ENCODE measurements around the gene LYL1. TPM values are rescaled to one million over a fixed set of nuclear protein-coding genes. Genes with fewer than 3 reads are reported as not detected.

Gene LYL1
- total and polyA plus RNA-seq, 2 of the 4 experiments (the other 2 are of a cell fraction): 0.36 to 0.39 TPM

DNA sequence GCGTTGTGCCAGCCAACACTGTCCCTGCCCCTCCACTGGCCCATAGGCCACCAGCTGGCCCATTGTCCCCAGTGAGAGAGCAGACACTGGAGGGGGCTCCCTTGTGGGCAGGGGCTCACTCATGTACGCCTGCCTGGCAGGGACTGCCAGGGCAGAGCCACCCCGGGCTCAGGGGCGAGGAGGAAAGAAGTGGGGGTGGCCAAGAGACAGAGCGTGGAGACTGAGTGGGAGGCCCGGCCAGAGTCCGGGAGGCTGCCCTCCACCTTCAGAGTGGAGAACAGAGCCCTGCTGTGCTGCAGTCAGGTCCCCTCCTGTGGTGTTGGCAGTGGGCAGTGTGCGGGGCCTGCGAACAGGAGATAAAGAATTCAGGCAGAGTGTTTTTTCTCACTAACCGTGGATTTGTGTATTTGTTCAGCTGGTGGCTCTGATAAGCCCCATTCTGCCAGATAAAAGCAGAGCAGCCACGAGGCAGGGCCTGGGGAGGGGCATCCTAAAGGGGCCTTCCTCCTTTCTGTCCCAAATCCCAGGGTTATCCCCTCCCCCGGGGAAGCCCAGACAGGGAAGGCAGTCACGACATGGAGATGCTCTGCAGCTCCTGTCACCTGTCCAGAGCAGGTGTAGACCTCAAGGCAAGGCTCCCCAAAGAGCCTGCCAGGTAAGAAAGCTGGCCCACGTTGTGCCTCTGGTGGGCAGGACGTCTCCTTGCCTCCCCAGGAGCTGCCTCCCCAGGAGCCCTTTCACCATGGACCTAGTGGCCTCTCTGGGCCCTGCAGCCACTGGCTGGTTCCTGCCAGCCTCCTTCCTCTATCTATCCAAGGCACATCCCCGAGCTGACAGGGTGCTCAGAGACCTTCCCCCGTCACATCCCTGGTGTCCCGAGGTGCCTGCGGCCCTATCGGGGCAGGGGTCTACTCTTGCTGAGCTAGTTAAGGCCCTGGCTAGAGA is 33.0 kb downstream of the LYL1 start:
- peaks cover 2% of the 10 kb centered on the region; the same call in 1 of the 2 replicates for H3K4me1 ChIP-seq (ENCODE audit: control insufficient read depth, insufficient read depth, low read length)
- POLR2A ChIA-PET (ENCODE audit: unreplicated experiment): no interaction called here
- peaks cover 34% of the 10 kb centered on the region for H4K20me1 ChIP-seq (ENCODE audit: insufficient read depth, low read length)
- peaks cover 25% of the 10 kb centered on the region for H3K36me3 ChIP-seq (ENCODE audit: control insufficient read depth, insufficient read depth, low read length)
- no peak overlapping the region for H2AFZ ChIP-seq (replicated peaks; ENCODE audit: low read length, poor library complexity)
- H3K79me1 ChIP-seq (ENCODE audit: low read depth in 1 of 2, low read length in 2 of 2): peaks cover 23 to 62% of the 10 kb centered on the region in 2 experiments
- H3K9me1 ChIP-seq (ENCODE audit: insufficient read depth, low read length): no peaks in the 10 kb centered on the region
- no peak overlapping the region for H3K14ac ChIP-seq (replicated peaks; ENCODE audit: low read depth, low read length)
- H2AK5ac ChIP-seq (ENCODE audit: low read depth, low read length): no peak overlapping the region
- no peak overlapping the region for H3K18ac ChIP-seq (ENCODE audit: low read depth, low read length)
- no peaks in the 10 kb centered on the region for H3K9me3 ChIP-seq (ENCODE audit: control insufficient read depth, insufficient read depth, low read length)
- in situ Hi-C loops (cut with MboI; ENCODE audit: low sequenced_read_pairs) (no loop called here), intact Hi-C loops (cut with micrococcal nuclease) (no loop called here), dilution Hi-C loops (cut with HindIII; ENCODE audit: low sequenced_read_pairs, unreplicated experiment) (no loop called here)
- no peak overlapping the region for H2BK15ac ChIP-seq (ENCODE audit: low read depth, low read length)
- no peak overlapping the region for H3K27ac ChIP-seq (ENCODE audit: insufficient read depth, low read length)
- H3K23ac ChIP-seq (ENCODE audit: low read depth, low read length): no peak overlapping the region
- no peak overlapping the region for H3K4me3 ChIP-seq (ENCODE audit: insufficient read depth, low read depth, low read length)
- ATAC-seq (ENCODE audit: low read depth): peak; percentile 31
- no peak overlapping the region for H2AK9ac ChIP-seq (replicated peaks; ENCODE audit: low read depth, low read length, poor library complexity)
- H2BK5ac ChIP-seq (ENCODE audit: low read depth, low read length, poor library complexity, severe bottlenecking): no peak overlapping the region
- H3K4me2 ChIP-seq (ENCODE audit: low read depth, low read length): no peak overlapping the region
- CTCF ChIA-PET: no interaction called here
- WGBS, 2 experiments (ENCODE audit: extremely low coverage in 2 of 2, insufficient read length in 1 of 2): 75% methylated on average over 5 of the region's 20 CpGs; no CpG with 5 or more reads in 1 of the 2 experiments
- TF ChIP-seq MXI1 (IDR thresholded peaks at IDR 0.05; ENCODE audit: borderline replicate concordance, low read depth, low read length) (no peak), MAZ (IDR thresholded peaks at IDR 0.05; ENCODE audit: borderline replicate concordance, low read depth, low read length) (no peak), CHD1 (IDR thresholded peaks at IDR 0.05; ENCODE audit: low read depth, low read length) (no peak), CEBPB (IDR thresholded peaks at IDR 0.05; ENCODE audit: low read depth, low read length) (no peak), RFX5 (IDR thresholded peaks at IDR 0.05; ENCODE audit: low read depth, low read length) (no peak)
- no peak overlapping the region for H4K5ac ChIP-seq (ENCODE audit: low read depth, low read length)
- no peak overlapping the region for H3K4ac ChIP-seq (ENCODE audit: low read depth, low read length)
- H3K27me3 ChIP-seq (ENCODE audit: control insufficient read depth, insufficient read depth, low read length): no peaks in the 10 kb centered on the region
- no peak overlapping the region for H3K56ac ChIP-seq (ENCODE audit: extremely low read depth, insufficient read depth, low read length)
- H4K8ac ChIP-seq (ENCODE audit: low read depth in 2 of 2, low read length in 2 of 2): no peak overlapping the region
- DNase-seq: no peak
- no peak overlapping the region for H3K9ac ChIP-seq (ENCODE audit: low read depth, low read length)
- no TSS peak for BruUV-seq (replicated peaks)
- no peak overlapping the region for H2BK20ac ChIP-seq (ENCODE audit: low read depth, low read length)
- no peak overlapping the region for H2BK120ac ChIP-seq (ENCODE audit: low read depth, low read length)
- no peak overlapping the region for H4K91ac ChIP-seq (ENCODE audit: insufficient read depth, low read depth, low read length)
